Gastrocnemius medialis (tissue), 4 donors: ENCODE results near the gene DLX4. TPM values are rescaled to one million over a fixed set of nuclear protein-coding genes. Genes with fewer than 3 reads are reported as not detected.

Experiments
- ATAC-seq, 2 donors: fragments of 150-250 bp; one replicate each; pipeline ENCODE4 v1.9.1; 2016
- DNase-seq, 2 donors: peaks; one replicate each; pipeline ENCODE4 v3.0.0-alpha.2; 2019
- H3K27ac ChIP-seq, 4 donors: fragments of 200-600 bp; sonication (generic); 1 replicate in 1 of 4; 2 replicates in 3 of 4; pipeline ENCODE4 v1.5.1; 2016 to 2018; ENCODE audit warnings: mild to moderate bottlenecking in 2 of 4, moderate library complexity in 1 of 4
- H3K27me3 ChIP-seq, 3 donors: fragments of 200-600 bp; sonication (generic) in 2 of 3; 1 replicate in 1 of 3; 2 replicates in 2 of 3; pipeline versions ENCODE4 v1.5.1 to v1.6.0; 2016 to 2019; ENCODE audit warnings: mild to moderate bottlenecking in 1 of 3, moderate library complexity in 1 of 3
- H3K36me3 ChIP-seq, 2 donors: fragments of 200-600 bp; sonication (generic) in 1 of 2; one replicate each; pipeline ENCODE4 v1.5.1; 2017 to 2018
- H3K4me1 ChIP-seq, 2 donors: fragments of 200-600 bp; sonication (generic) in 1 of 2; one replicate each; pipeline ENCODE4 v1.5.1; 2016 to 2017; ENCODE audit warnings: mild to moderate bottlenecking in 2 of 2
- H3K4me3 ChIP-seq, 4 donors: fragments of 200-600 bp; sonication (generic) in 3 of 4; 1 replicate in 1 of 4; 2 replicates in 3 of 4; pipeline ENCODE4 v1.5.1; 2016 to 2019; ENCODE audit warnings: mild to moderate bottlenecking in 2 of 4
- H3K9me3 ChIP-seq, 3 donors: fragments of 200-600 bp; sonication (generic) in 2 of 3; 1 replicate in 1 of 3; 2 replicates in 2 of 3; pipeline ENCODE4 v1.5.1; 2016 to 2019
- CTCF ChIP-seq, 5 experiments: fragments of 450-650 bp in 3 of 5; fragments of 200-600 bp in 2 of 5; sonication (generic) in 2 of 5; IDR thresholded peaks in 4 of 5; conservative IDR thresholded peaks in 1 of 5; 1 replicate in 4 of 5; 2 replicates in 1 of 5; pipeline ENCODE4 v1.5.1; 2016 to 2019; ENCODE audit warnings: antibody characterized with exemption in 5 of 5, mild to moderate bottlenecking in 3 of 5, moderate library complexity in 3 of 5
- POLR2A ChIP-seq, 2 donors: fragments of 450-650 bp; IDR thresholded peaks; one replicate each; pipeline ENCODE4 v1.6.1; 2017; ENCODE audit warnings: antibody characterized with exemption in 2 of 2, mild to moderate bottlenecking in 2 of 2, moderate library complexity in 2 of 2
- in situ Hi-C, 4 donors: fragments of 200-750 bp; cut with MboI; loops; one replicate each; pipeline versions ENCODE4 v1.15.0 to v1.8.0; 2017; ENCODE audit warnings: low sequenced_read_pairs in 4 of 4
- intact Hi-C: fragments of 100-400 bp; cut with DNase I; formaldehyde crosslinking; loops from one replicate; pipeline ENCODE4 v1.15.1; 2023; ENCODE audit warnings: low total_unique reads
- total RNA-seq, 4 donors: library from RNA; depleted of rRNA; stranded (reverse); fragments of >200 nt; gene quantifications; one replicate each; pipeline versions ENCODE4 v1.1.0 to v1.2.3, GENCODE V29; 2016

The DLX4 gene
- total RNA-seq, 4 donors from 2014 or later = not detected

DNA sequence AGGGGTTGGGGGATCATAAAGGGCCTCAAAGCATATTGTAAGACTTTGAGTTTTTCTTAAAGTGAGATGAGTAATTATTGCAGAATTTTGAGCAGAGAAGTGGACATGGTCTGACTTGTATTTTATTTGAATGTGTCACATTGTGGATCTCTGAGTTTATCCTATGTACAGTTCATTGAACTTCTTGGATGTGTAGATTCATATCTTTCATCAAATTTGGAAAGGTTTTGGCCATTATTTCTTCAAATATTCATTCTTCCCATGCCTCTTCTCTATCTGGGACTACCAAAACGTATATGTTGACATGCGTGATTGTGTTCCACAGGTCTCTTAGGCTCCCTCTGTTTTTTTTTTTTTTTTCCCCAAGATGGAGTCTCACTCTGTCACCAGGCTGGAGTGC lies 40.3 kb downstream of the DLX4 start:
- ATAC-seq (no peak), DNase-seq (no peak)
- H3K4me3 ChIP-seq = no peak overlapping the region
- H3K27ac ChIP-seq = no peak overlapping the region
- no peaks in the 10 kb centered on the region for H3K4me1 ChIP-seq
- H3K27me3 ChIP-seq = peaks cover 0 to 16% (median 0%) of the 10 kb centered on the region in 3 donors
- in situ Hi-C loops = no loop called here
- H3K36me3 ChIP-seq = no peaks in the 10 kb centered on the region
- no peak for TF ChIP-seq CTCF (IDR thresholded peaks at IDR 0.05 in 4 of 5, conservative IDR thresholded peaks at IDR 0.05 in 1 of 5)
- TF ChIP-seq POLR2A (IDR thresholded peaks at IDR 0.05) = no peak
- intact Hi-C loops = no loop called here
- no peaks in the 10 kb centered on the region for H3K9me3 ChIP-seq

GRCh38 chr17:50013079-50013478 lies 44.1 kb downstream of the DLX4 start:
- no peak for DNase-seq
- in situ Hi-C loops (no loop called here), intact Hi-C loops (no loop called here)
- no peak overlapping the region for H3K27ac ChIP-seq
- no peak for TF ChIP-seq POLR2A (IDR thresholded peaks at IDR 0.05)
- TF ChIP-seq CTCF (IDR thresholded peaks at IDR 0.05 in 4 of 5, conservative IDR thresholded peaks at IDR 0.05 in 1 of 5) = no peak
- H3K27me3 ChIP-seq = peaks cover 0 to 12% (median 0%) of the 10 kb centered on the region in 3 donors
- no peaks in the 10 kb centered on the region for H3K36me3 ChIP-seq
- no peaks in the 10 kb centered on the region for H3K4me1 ChIP-seq
- H3K9me3 ChIP-seq = no peaks in the 10 kb centered on the region
- ATAC-seq = no peak
- H3K4me3 ChIP-seq = no peak overlapping the region

- peaks cover 0 to 9% (median 0%) of the 10 kb centered on the region in 3 donors for H3K27me3 ChIP-seq
- no peaks in the 10 kb centered on the region for H3K4me1 ChIP-seq
- no peak overlapping the region for H3K4me3 ChIP-seq
- no peaks in the 10 kb centered on the region for H3K36me3 ChIP-seq
- DNase-seq (no peak), ATAC-seq (no peak)
- in situ Hi-C loops (no loop called here), intact Hi-C loops (no loop called here)
- H3K9me3 ChIP-seq = no peaks in the 10 kb centered on the region
- TF ChIP-seq POLR2A (IDR thresholded peaks at IDR 0.05) (no peak), CTCF (IDR thresholded peaks at IDR 0.05 in 4 of 5, conservative IDR thresholded peaks at IDR 0.05 in 1 of 5) (no peak)
- no peak overlapping the region for H3K27ac ChIP-seq
Measured at GRCh38 chr17:50014471-50015088, 45.6 kb downstream of the DLX4 start.

DNA sequence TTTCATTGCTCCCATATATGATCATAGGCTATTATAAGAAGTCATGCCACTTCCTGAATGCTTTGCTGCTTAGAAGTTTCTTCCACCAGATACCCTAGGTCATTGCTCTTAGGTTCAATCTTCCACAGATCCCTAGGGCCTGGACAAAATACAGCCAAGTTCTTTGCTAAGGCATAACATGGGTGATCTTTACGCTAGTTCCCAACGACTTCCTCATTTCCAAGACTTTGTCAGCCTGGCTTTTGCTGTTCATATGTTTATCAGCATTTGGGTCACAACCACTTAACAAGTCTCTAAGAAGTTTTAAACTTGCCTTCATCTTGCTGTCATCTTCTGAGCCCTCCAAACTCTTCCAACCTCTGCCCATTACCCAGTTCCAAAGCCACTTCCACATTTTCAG lies 46.2 kb downstream of the DLX4 start:
- H3K4me1 ChIP-seq = no peaks in the 10 kb centered on the region
- TF ChIP-seq POLR2A (IDR thresholded peaks at IDR 0.05) = no peak
- no peak for TF ChIP-seq CTCF (IDR thresholded peaks at IDR 0.05 in 4 of 5, conservative IDR thresholded peaks at IDR 0.05 in 1 of 5)
- H3K36me3 ChIP-seq = no peaks in the 10 kb centered on the region
- in situ Hi-C loops (no loop called here), intact Hi-C loops (no loop called here)
- no peaks in the 10 kb centered on the region for H3K9me3 ChIP-seq
- H3K27ac ChIP-seq = no peak overlapping the region
- ATAC-seq (no peak), DNase-seq (no peak)
- H3K27me3 ChIP-seq = peaks cover 0 to 3% (median 0%) of the 10 kb centered on the region in 3 donors
- H3K4me3 ChIP-seq = no peak overlapping the region

GRCh38 chr17:50018909-50019308 lies 49.9 kb downstream of the DLX4 start:
- Histone ChIP-seq H3K27me3 (no peaks in the 10 kb centered on the region), H3K4me3 (no peak overlapping the region), H3K27ac (no peak overlapping the region), H3K36me3 (no peaks in the 10 kb centered on the region), H3K4me1 (no peaks in the 10 kb centered on the region), H3K9me3 (no peaks in the 10 kb centered on the region)
- TF ChIP-seq CTCF (IDR thresholded peaks at IDR 0.05 in 4 of 5, conservative IDR thresholded peaks at IDR 0.05 in 1 of 5) (no peak), POLR2A (IDR thresholded peaks at IDR 0.05) (no peak)
- DNase-seq (no peak), ATAC-seq (no peak)
- intact Hi-C loops (no loop called here), in situ Hi-C loops (no loop called here)
